GM18508 (cell line): ENCODE results near the gene KCNAB1.

Experiments used
- ATAC-seq: cut with Tn5 transposase; IDR thresholded peaks from one replicate; pipeline ENCODE4 v1.9.1; 2021; ENCODE audit warnings: moderate number of reproducible peaks; ENCODE audit not compliant: insufficient read depth, unreplicated experiment

The KCNAB1 gene

DNA sequence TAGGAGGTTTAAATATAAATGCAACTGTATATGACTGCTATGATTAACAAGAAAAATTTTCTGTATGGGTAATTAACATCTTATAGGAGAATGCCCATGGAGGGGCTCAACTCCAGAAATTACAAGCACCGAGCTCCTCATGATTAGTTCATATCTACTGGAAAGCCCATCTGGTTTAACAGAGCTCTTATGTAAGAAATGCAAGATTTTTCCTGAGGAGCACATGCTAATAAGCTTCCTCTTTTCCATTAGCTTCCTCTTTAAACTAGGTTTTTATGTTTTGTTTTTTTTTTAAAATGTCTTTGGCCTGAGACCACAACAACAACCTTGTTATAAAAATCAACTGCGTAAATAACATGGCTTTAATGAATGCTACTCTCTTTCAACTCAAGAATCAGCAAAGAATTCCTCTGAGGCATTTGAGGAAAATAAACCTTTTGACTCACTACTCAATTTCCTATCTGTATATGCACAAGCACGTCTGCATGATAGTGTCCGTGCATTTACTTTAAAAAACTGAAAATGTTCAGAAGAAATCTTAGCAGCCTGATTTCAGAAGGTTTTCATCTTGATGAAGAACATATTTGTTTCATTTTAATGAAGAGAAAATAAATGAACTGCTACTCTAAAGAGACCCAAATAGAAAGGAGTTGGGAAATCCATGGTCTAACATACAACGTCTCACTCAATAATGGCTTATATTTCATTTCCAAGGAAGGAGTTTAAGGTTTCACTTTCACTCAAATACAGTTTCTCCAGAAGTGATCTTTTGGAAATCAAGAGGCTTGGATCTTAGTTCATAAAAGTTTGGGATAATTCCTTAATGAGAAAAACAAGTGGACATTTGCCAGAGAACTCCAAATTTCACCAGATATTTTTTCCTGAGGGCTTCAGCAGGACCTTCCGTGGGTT lies 180.8 kb downstream of the KCNAB1 start:
- no peak for ATAC-seq

DNA sequence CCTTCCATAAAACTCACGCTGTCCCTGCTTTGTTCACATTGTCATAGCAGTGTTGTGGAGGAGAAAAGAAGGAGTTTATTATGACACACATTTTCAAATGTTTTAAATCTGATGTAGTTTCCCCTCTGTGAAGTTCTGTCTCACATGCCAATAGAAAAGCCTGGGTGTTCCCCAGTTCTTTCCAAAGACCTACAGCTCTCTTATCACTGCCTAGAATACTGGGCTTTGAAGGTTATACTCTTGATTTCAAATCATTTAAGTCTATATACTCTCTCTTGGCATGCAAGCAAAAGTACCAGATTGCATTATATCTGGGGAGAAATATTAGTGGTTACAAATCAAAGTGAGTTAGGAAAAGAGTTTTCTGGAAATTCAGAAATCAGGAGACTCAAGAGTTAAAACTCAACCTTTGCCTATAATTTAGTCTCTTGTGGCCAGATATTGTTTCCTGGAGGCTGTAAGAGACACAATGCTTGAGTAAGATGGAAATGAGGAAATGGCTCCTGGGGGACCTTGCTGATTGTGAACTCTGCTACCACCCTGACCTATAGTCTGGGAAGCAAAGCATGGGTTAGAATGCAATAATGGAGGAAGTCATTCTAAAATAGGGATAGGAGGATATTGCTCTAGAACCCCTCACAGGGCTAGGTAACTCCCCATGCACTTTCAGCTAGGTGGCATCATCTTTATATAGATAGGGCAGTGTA lies 182.8 kb downstream of the KCNAB1 start:
- no peak for ATAC-seq

DNA sequence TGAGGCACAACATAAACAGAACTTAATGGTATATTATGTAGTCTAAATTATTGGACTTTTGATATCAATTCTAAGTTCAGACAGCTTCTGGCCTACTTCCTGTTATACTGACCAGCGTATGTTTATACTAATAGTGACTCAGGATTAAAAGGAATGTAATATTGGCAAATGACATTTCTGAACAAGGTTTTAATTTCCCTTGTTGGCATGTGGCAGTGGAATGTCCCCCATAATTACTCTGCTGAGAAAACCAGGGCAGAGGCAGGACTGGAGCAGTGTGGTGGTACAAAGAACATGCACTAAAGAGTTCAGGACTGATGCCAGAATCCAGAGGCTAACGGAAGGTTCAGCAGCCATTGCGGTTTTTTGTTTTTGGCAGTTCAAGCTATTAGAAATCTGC lies 184.0 kb downstream of the KCNAB1 start:
- no peak for ATAC-seq

DNA sequence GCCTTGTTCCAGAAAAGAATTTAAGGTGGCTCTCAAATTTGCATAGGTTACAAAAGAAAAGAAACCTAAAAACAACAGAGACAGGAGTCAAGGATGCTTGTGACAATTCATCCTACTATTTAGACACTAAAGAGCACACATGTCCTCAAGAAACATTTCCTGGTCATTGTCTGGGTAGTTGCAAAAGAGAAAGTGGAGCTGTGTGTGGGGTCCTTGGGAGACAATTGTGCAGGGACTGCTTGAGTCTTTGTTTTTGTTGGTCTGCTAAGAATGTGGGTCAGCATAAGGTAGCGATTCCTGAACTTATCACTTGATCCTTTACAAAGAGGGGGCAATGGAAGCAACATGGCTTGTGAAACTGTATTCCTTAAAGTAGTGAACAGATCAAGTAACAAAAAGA lies 185.3 kb downstream of the KCNAB1 start:
- no peak for ATAC-seq

DNA sequence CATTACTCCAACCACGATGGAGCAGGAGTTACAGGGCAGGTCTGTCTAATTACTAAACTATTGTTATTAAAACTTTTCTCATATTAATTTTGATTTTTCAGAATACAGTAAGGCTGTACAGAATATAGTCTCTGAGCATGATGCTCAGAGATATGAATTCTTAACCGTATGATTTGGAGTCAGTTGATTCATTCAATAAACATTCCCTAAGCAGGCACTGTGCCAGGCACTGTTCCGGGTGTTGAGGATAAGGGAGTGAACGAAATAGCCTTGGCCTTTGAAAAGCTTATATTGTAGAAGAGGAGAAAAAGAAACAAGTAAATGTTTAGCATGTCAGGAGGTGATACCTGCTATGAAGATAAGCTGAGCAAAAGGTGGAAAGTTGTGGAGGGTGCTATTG lies 187.3 kb downstream of the KCNAB1 start:
- ATAC-seq = no peak

DNA sequence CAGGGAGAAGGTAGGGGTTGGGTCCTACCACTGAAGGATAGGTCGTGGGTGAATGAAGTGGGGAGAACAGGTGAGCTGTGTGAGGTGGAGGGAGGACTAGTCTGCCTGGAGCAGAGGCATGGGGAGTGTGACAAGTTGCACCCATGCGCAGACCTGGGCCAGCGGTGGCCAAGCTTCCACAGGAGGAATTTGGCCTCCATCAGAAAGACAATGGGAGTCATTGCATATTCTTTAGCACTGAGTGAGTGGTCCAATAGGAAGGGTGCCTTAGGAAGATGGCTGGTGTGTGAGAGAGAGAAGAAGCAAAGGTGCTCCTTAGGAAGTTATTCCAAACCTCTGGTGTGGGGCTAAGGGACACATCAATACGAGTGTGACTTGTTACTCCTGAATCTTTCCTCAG lies 191.1 kb downstream of the KCNAB1 start:
- no peak for ATAC-seq

DNA sequence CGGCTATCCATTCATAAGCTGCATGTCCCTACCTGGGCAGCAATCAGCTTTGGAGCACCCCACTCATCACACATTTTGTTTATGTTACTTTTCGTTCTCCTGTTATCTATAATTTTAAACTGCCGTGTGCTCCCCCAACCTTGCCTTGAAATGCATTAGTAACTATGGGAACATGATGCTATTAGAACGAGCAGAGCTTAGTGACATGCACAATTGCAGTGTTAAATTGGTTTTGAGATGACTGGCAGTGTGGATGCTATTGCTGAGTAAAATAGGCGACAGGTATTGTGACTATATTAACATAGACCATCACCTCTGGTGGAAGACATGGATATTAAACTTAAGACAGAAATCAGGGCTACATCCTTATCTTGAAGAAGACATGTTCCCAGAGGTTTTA lies 191.6 kb downstream of the KCNAB1 start:
- ATAC-seq = no peak

DNA sequence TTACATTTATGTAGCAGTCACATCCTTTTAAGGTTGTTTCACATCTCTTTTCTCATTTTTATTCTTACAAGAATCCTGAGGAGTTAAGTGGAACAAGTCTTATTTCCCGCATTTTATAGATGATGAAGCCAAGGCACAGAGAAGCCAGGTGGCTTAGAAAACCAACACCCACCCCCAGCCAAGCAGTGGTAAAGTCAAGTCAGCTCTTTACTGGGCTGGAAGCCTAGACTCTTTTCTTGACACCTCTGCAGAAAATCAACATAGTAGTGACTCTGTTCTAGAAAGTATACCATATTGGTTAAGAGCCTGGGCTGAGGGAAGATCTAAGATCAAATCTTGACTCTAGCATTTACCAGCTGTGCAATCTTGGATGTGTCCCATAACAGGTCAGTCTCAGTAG lies 195.7 kb downstream of the KCNAB1 start:
- ATAC-seq = no peak

DNA sequence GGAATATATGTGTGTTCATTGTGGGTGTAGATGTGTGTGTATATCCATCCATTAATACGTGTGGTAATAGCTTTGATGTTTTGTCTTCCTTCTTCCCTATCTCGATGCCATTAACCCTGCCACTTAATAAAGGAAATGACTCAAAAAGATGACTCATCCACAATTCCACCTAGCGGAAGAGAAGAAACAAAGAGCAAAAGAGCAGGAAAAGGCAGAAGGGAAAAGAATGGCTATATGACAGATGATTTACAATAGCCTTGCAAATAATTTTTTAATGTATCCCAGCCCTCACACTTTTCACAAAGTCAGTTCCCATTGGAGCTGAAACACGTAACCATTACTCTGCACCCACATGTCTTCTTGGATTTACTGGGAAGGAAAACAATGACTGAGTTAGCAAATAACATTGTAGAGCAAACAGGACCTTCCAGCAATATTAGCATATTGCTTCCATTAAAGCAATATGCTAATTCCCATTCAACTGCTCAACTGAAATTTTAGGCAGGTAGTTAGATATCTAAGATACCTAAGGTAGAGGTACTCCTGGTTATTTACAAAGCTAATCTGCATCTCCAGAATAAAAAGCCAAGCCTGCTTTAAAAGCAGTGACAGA lies 197.2 kb downstream of the KCNAB1 start:
- no peak for ATAC-seq

DNA sequence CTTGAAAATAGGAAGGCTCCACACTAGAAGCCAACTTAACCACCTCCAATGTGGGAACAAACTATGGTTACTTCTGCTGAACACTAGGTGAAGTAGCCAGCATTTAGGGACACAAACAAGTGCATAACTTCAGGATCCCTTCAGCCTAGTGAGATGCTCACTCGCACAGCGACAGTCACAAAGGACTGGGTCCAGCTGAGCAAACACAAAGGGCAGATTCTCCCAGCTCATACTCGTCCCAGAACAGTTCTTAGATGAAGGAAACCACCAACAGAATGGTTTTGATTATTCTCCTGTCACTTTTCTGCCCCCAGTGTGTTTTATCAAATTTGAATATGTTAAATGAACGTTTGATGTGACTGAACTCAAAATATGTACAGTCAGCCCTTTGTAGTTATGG lies 201.6 kb downstream of the KCNAB1 start:
- ATAC-seq = no peak

DNA sequence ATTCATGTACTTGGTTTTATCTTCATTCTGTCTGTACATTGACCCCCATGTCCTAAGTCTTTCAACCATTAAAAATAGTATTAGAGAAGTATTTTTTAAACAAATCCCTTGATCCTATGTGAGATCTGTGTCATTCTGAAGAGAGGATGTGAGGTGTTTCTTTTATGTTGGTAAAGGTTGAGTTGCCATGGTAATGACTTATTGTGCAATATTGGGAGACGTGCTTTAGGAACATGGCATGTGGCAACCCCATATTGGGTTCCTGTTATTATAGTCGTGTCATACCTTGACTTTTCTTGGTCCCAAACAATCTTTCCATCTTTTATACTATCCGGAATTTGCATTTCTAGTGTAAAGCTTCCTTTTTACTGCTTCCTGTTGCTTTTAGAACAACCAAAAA lies 203.1 kb downstream of the KCNAB1 start:
- ATAC-seq = no peak

DNA sequence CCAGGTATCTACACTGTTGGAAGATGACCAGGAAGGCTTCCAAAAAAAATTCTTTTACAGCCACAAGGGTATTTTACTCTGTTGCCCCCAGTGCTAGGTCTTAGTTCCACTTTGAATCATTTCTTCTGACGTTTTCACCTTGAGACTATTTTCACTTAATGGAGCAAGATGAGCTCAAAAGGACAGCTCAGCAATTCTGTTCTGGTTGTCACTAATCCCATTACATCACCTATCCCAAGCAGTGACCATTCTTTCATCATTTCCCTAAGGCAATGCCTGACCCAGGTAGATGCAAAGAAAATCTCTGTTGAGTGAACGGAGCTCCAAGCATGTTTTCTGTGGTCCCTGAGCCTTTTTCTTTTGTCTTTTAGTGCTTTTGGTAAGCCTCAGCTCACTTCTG lies 210.0 kb downstream of the KCNAB1 start:
- ATAC-seq = no peak

DNA sequence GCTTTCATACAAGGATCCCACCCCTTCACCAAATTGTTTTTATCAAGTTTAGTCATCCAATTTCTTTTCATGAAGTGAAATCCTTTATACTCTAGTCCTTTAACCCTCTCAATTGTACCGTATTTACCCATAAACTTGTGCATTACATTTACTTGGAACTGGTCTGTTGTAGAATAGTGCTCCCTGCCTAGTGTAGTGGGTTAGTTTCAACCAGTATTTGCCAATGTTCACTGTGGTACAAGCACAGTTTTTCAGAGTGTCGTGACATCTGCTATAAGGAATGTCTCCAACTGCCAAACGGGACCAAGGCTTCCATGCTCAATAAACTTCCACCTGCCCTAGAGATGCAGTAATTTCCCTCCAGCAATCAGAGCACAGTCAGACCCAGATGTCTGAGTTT lies 211.9 kb downstream of the KCNAB1 start:
- ATAC-seq = no peak

DNA sequence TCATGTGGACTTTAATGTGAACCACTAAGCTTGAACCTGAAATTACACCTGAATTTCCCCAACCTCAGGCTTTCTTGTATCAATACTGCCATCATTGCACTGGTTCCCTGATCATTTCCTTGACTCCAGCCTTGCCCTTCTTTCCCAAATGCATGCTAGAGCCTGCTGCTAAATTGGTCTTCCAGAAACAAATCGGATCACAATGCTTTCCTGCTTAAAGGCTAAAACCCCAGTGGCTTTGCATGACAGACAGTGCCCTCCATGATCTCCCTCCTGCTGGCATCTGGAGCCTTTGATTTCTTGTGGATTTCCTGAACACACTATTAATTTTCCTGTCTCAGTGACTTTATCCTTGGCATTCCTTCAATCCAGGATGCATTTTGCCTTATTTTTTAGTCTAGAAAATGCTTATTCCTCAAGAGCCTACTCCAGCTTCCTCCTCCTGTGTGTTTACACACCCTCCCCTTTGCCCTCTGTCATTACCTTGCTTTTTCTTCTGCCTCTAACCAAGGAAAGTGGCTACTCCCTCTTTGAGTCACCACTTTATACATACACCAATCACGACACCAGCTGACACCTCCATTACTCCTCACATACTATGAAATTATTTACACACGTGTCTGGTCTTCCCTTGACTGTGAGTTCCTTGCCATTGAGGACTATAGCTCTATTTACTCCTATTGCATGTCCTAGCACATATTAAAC lies 214.6 kb downstream of the KCNAB1 start:
- no peak for ATAC-seq

DNA sequence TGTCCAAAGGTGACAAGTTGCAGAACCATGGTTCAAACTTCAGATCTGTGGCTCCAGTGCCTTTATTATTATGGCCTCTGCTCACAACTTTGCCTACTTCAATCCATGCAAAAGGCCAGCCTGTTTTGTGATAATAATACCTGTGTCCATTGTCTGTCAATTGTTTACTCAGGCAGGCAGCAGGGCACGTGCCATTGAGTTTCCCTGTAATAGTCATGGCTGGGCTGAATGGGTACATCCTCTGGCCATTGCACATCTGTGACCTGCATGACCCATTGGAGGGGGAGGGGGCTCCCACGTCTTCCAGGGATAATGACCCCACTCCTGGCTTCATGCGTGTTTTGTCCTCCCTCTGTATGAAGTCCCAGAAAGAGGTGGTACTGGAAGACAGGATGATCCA lies 219.1 kb downstream of the KCNAB1 start:
- ATAC-seq = no peak

DNA sequence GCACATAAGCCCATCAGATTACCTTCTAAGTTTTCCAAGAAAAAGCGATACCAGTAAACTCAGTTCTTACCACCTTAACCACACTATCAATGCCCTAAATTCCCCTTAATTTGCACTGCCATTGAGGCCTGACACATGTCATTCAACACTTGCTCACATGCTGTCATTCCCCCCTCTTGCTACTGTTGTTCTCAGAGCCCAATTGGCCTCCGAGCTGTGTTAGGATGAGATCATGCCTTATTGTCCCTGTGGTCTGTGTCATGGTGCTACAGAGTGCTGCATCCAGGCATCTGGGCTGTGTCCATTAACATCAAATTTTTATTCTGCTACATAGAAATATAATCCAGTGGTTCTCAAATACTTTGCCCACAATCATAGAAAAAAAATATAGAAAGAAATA lies 221.0 kb downstream of the KCNAB1 start:
- ATAC-seq = no peak

DNA sequence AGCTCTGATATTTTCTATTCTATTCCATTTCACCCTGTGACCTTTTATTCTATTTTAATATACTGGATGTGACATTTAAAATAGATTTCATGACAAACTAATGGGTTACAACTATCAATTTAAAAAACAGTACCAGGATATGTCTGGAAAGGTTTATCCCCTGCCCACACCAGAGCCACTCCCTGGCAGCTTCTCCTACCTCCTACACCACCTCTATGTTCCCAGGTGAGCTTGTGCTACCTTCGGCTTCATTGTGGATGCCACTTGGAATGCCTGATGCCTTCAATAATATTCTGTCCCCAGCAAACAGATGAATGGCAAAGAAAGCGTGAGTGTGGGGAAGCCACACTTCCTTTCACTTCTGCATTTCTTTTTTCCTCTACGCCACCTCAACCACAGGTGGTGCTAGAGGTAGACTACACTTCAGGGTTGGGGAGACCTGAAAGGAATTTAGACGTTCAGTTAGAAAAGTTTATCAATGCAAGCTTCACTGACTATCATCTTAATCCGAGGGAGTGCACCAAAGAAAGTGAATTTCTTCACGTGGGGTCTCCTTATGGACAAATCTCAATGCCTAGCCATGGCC lies 221.5 kb downstream of the KCNAB1 start:
- ATAC-seq = peak; percentile 98

DNA sequence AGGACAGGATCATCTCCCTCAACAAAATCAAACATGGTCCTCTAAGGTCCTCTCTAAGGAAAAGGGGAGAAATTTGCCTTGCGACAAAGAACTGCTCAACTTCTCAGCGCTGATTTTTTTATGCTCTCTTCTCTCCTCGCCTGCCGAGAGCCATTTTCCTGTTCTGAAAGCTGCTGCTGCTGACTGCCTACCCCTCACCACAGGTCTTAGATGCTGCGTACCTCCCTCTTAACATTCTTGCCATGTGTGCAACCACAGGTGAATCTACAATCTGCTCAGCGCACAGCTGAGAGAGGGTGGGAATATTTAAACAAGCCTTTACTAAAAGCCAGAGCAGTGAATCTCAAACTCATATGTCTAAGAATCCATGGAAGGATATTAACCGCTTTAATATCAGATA lies 223.8 kb downstream of the KCNAB1 start:
- no peak for ATAC-seq

DNA sequence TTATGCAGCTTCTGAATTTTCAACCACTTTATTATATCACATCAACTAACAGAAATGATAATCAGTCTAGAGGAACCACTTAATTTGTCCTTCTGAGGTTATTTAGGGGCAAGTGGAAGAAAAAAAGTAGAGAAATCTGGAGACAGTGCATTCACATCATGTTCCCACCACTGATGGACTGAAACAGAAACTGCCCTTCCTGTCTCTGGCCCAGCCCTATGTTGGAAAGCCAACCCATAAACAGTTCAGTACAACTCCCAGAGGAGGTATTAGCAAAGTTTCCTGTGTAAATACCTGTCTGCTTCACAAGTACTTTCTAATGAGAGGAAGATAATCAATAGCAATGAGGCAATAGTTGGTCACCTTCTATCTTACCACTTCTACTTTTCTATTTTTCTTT lies 228.7 kb downstream of the KCNAB1 start:
- ATAC-seq = no peak

DNA sequence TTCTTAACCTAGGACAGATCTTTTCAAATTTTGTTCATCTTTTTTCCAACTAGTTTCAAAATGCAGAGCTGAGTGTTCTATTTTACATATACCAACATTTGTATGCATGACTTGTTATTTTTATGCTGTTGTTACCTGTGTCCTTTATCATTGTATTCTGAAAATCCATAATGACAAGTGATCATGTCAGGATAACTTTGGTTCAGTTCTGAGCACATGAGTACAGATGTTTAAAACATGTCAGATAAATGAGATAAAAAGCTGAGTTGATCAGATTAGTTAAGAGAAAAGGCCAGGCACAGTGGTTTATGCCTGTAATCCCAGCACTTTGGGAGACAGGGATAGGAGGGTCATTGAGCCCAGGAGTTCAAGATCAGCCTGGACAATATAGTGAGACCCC lies 229.6 kb downstream of the KCNAB1 start:
- no peak for ATAC-seq
